Neural progenitor cell (in vitro differentiated cells): ENCODE data around the gene PTPRA. TPM values are rescaled to one million over a fixed set of nuclear protein-coding genes. Genes with fewer than 3 reads are reported as not detected.

Experiments
- DNase-seq: peaks from one replicate; pipeline ENCODE4 v3.0.0-alpha.2; 2016; ENCODE audit warnings: low spot score
- H2AFZ ChIP-seq: fragments of 200-600 bp; sonication (generic); replicated peaks from 2 replicates; pipeline ENCODE4 v1.6.1; 2016; ENCODE audit warnings: antibody characterized with exemption
- H3F3A ChIP-seq: fragments of 200-600 bp; sonication (generic); 2 replicates; pipeline ENCODE4 v1.6.1; 2016; ENCODE audit warnings: antibody characterized with exemption, low read depth
- H3K27ac ChIP-seq: fragments of 200-600 bp; sonication (generic); 2 replicates; pipeline ENCODE4 v1.5.1; 2016; ENCODE audit warnings: mild to moderate bottlenecking
- H3K27me3 ChIP-seq: fragments of 200-600 bp; sonication (generic); 2 replicates; pipeline ENCODE4 v1.6.1; 2016; ENCODE audit warnings: mild to moderate bottlenecking, moderate library complexity
- H3K36me3 ChIP-seq: fragments of 200-600 bp; sonication (generic); 2 replicates; pipeline ENCODE4 v1.5.1; 2016
- H3K4me1 ChIP-seq: fragments of 200-600 bp; sonication (generic); 2 replicates; pipeline ENCODE4 v1.6.1; 2016; ENCODE audit warnings: mixed run types
- H3K4me2 ChIP-seq: fragments of 200-600 bp; sonication (generic); 2 replicates; pipeline ENCODE4 v1.6.1; 2016
- H3K4me3 ChIP-seq: fragments of 200-600 bp; sonication (generic); 2 replicates; pipeline ENCODE4 v1.5.1; 2016
- H3K79me2 ChIP-seq: fragments of 200-600 bp; sonication (generic); 2 replicates; pipeline ENCODE4 v1.6.1; 2016; ENCODE audit warnings: low read depth
- H3K9ac ChIP-seq: fragments of 200-600 bp; sonication (generic); 2 replicates; pipeline ENCODE4 v1.6.1; 2016
- H3K9me3 ChIP-seq: fragments of 200-600 bp; sonication (generic); 2 replicates; pipeline ENCODE4 v1.5.1; 2016; ENCODE audit warnings: low read depth
- H4K20me1 ChIP-seq: fragments of 200-600 bp; sonication (generic); 2 replicates; pipeline ENCODE4 v1.6.1; 2016; ENCODE audit warnings: low read depth
- H3K27ac Mint-ChIP-seq: 3 replicates; pipeline ENCODE4 v1.8.0; 2021; ENCODE audit warnings: mixed read lengths
- H3K27me3 Mint-ChIP-seq: 2 replicates; pipeline ENCODE4 v1.8.0; 2022; ENCODE audit warnings: low read depth, mild to moderate bottlenecking, inconsistent platforms, moderate library complexity, mixed read lengths; ENCODE audit not compliant: insufficient read depth
- H3K36me3 Mint-ChIP-seq: 3 replicates; pipeline ENCODE4 v1.8.0; 2021; ENCODE audit warnings: mixed read lengths
- H3K4me1 Mint-ChIP-seq: 3 replicates; pipeline ENCODE4 v1.8.0; 2021; ENCODE audit warnings: mixed read lengths
- H3K4me3 Mint-ChIP-seq: 3 replicates; pipeline ENCODE4 v1.8.0; 2021; ENCODE audit warnings: mild to moderate bottlenecking, moderate library complexity, mixed read lengths
- H3K9me3 Mint-ChIP-seq: 3 replicates; pipeline ENCODE4 v1.8.0; 2020; ENCODE audit warnings: mixed read lengths
- EZH2 ChIP-seq: fragments of 200-600 bp; sonication (generic); IDR thresholded peaks from 2 replicates; pipeline ENCODE4 v1.6.1; 2017; ENCODE audit warnings: antibody characterized with exemption, mild to moderate bottlenecking, moderate library complexity
- EZH2phosphoT487 ChIP-seq: fragments of 200-600 bp; sonication (generic); IDR thresholded peaks from 2 replicates; pipeline ENCODE4 v1.6.1; 2017; ENCODE audit warnings: antibody characterized with exemption
- total RNA-seq: library from RNA; depleted of rRNA; stranded (reverse); fragments of >200 nt; gene quantifications from 2 replicates; pipeline ENCODE4 v1.2.3, GENCODE V29; 2015; ENCODE audit warnings: low replicate concordance
- TF ChIP-seq, protein P1 (sequence below): fragments of 200-600 bp; sonication (generic); IDR thresholded peaks from 2 replicates; pipeline ENCODE4 v1.5.1; 2017; ENCODE audit warnings: antibody characterized with exemption, mild to moderate bottlenecking

PTPRA gene
- total RNA-seq, 1 donor from 2014 or later: 77.7 TPM

GRCh38 chr20:2858591-2858990 lies 14.7 kb upstream of the PTPRA start:
- no peaks in the 10 kb centered on the region for H3K36me3 ChIP-seq
- H3K9me3 ChIP-seq: no peaks in the 10 kb centered on the region
- DNase-seq: no peak
- no peaks in the 10 kb centered on the region for H3F3A ChIP-seq
- Mint-ChIP-seq H3K9me3 (no peaks in the 10 kb centered on the region), H3K4me1 (peaks cover 2% of the 10 kb centered on the region), H3K27ac (no peak overlapping the region), H3K36me3 (peaks cover 8% of the 10 kb centered on the region), H3K27me3 (no peaks in the 10 kb centered on the region), H3K4me3 (no peak overlapping the region)
- no peak overlapping the region for H3K4me2 ChIP-seq
- no peak overlapping the region for H3K9ac ChIP-seq
- no peak overlapping the region for H3K4me3 ChIP-seq
- H3K27me3 ChIP-seq: no peaks in the 10 kb centered on the region
- TF ChIP-seq EZH2phosphoT487: no peak
- TF ChIP-seq, protein P1, sequence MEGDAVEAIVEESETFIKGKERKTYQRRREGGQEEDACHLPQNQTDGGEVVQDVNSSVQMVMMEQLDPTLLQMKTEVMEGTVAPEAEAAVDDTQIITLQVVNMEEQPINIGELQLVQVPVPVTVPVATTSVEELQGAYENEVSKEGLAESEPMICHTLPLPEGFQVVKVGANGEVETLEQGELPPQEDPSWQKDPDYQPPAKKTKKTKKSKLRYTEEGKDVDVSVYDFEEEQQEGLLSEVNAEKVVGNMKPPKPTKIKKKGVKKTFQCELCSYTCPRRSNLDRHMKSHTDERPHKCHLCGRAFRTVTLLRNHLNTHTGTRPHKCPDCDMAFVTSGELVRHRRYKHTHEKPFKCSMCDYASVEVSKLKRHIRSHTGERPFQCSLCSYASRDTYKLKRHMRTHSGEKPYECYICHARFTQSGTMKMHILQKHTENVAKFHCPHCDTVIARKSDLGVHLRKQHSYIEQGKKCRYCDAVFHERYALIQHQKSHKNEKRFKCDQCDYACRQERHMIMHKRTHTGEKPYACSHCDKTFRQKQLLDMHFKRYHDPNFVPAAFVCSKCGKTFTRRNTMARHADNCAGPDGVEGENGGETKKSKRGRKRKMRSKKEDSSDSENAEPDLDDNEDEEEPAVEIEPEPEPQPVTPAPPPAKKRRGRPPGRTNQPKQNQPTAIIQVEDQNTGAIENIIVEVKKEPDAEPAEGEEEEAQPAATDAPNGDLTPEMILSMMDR: no peak
- TF ChIP-seq EZH2: no peak
- H4K20me1 ChIP-seq: no peaks in the 10 kb centered on the region
- no peaks in the 10 kb centered on the region for H3K4me1 ChIP-seq
- no peaks in the 10 kb centered on the region for H3K79me2 ChIP-seq
- H2AFZ ChIP-seq: no peak overlapping the region
- no peak overlapping the region for H3K27ac ChIP-seq

- no peak for TF ChIP-seq EZH2phosphoT487
- TF ChIP-seq, protein P1: no peak
- no peak for TF ChIP-seq EZH2
- Histone ChIP-seq H3F3A (no peaks in the 10 kb centered on the region), H3K79me2 (no peaks in the 10 kb centered on the region), H3K4me3 (no peak overlapping the region), H3K36me3 (no peaks in the 10 kb centered on the region), H3K9me3 (no peaks in the 10 kb centered on the region), H3K9ac (no peak overlapping the region), H3K4me1 (no peaks in the 10 kb centered on the region), H4K20me1 (no peaks in the 10 kb centered on the region), H3K4me2 (no peak overlapping the region), H3K27me3 (no peaks in the 10 kb centered on the region), H3K27ac (no peak overlapping the region), H2AFZ (no peak overlapping the region)
- peaks cover 2% of the 10 kb centered on the region for H3K4me1 Mint-ChIP-seq
- H3K9me3 Mint-ChIP-seq: no peaks in the 10 kb centered on the region
- no peak for DNase-seq
- no peak overlapping the region for H3K4me3 Mint-ChIP-seq
- H3K27ac Mint-ChIP-seq: peak overlapping the region; percentile 87
- H3K36me3 Mint-ChIP-seq: peaks cover 10% of the 10 kb centered on the region
- H3K27me3 Mint-ChIP-seq: peaks cover 4% of the 10 kb centered on the region
These were observed 13.8 kb upstream of the PTPRA start for GRCh38 chr20:2859330-2860121.

- Mint-ChIP-seq H3K4me1 (peaks cover 5% of the 10 kb centered on the region), H3K36me3 (peaks cover 19% of the 10 kb centered on the region), H3K9me3 (no peaks in the 10 kb centered on the region), H3K27me3 (peaks cover 5% of the 10 kb centered on the region), H3K4me3 (no peak overlapping the region), H3K27ac (no peak overlapping the region)
- Histone ChIP-seq H3K36me3 (no peaks in the 10 kb centered on the region), H3K9ac (no peak overlapping the region), H3K4me3 (no peak overlapping the region), H3K4me2 (no peak overlapping the region), H3K79me2 (no peaks in the 10 kb centered on the region), H3K27ac (no peak overlapping the region), H3F3A (no peaks in the 10 kb centered on the region), H2AFZ (no peak overlapping the region), H4K20me1 (no peaks in the 10 kb centered on the region), H3K27me3 (no peaks in the 10 kb centered on the region), H3K4me1 (no peaks in the 10 kb centered on the region), H3K9me3 (no peaks in the 10 kb centered on the region)
- TF ChIP-seq EZH2: no peak
- no peak for TF ChIP-seq EZH2phosphoT487
- DNase-seq: no peak
These were observed 8.7 kb upstream of the PTPRA start for GRCh38 chr20:2864626-2865025.

DNA sequence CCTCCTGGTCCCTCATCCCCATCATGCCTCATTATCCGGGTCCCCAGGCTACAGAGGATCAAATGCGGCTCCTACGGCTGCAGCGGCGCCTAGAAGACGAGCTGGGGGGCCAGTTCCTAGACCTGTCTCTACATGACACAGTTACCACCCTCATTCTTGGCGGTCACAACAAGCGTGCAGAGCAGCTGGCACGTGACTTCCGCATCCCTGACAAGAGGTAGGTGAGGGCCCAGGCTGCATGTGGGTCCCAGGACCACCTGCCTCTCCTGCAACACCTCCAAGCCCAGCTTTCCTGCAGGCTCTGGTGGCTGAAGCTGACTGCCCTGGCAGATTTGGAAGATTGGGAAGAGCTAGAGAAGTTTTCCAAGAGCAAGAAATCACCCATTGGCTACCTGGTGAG lies 8.2 kb upstream of the PTPRA start:
- no peaks in the 10 kb centered on the region for H3K9me3 Mint-ChIP-seq
- no peak overlapping the region for H3K27ac ChIP-seq
- H3K4me3 ChIP-seq: no peak overlapping the region
- no peaks in the 10 kb centered on the region for H3K4me1 ChIP-seq
- H3K4me2 ChIP-seq: no peak overlapping the region
- TF ChIP-seq EZH2: no peak
- TF ChIP-seq EZH2phosphoT487: no peak
- TF ChIP-seq, protein P1: no peak
- H3F3A ChIP-seq: no peaks in the 10 kb centered on the region
- no peaks in the 10 kb centered on the region for H4K20me1 ChIP-seq
- no peak overlapping the region for H3K27ac Mint-ChIP-seq
- no peaks in the 10 kb centered on the region for H3K79me2 ChIP-seq
- no peaks in the 10 kb centered on the region for H3K27me3 ChIP-seq
- H3K9me3 ChIP-seq: no peaks in the 10 kb centered on the region
- H3K36me3 ChIP-seq: no peaks in the 10 kb centered on the region
- peaks cover 5% of the 10 kb centered on the region for H3K27me3 Mint-ChIP-seq
- H2AFZ ChIP-seq: no peak overlapping the region
- H3K9ac ChIP-seq: no peak overlapping the region
- DNase-seq: no peak
- peaks cover 5% of the 10 kb centered on the region for H3K4me1 Mint-ChIP-seq
- H3K36me3 Mint-ChIP-seq: peaks cover 19% of the 10 kb centered on the region
- no peak overlapping the region for H3K4me3 Mint-ChIP-seq
